GM11168 (cell line): ENCODE measurements around the gene NCAM1.
"Not testable (repeated sequence)": the region's sequence is repeated elsewhere in the genome, so short reads cannot be mapped to it uniquely, and the experiment has no call there.

Experiments
- in situ Hi-C: fragments of 300-500 bp; cut with MboI; formaldehyde crosslinking; loops from one replicate; pipeline ENCODE4 v1.12.0; 2022; ENCODE audit warnings: low sequenced_read_pairs; ENCODE audit not compliant: unreplicated experiment

The NCAM1 gene

DNA sequence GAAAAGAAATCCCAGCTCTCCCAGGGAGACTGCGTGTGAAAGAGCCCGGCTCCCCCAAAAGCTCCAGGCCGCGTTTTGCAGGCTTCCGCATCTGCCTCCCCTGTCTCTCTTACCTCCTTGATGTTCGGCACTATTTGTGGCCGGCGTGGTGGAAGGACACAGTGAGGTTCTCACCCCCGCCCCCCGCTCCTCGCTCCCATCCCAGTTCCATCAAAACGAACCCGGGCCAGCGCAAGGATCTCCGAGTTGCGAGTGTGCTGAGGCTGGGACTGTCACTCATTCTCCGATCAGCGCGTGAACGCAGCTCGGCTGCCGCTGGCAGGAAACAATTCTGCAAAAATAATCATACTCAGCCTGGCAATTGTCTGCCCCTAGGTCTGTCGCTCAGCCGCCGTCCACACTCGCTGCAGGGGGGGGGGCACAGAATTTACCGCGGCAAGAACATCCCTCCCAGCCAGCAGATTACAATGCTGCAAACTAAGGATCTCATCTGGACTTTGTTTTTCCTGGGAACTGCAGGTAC lies at the start of gene NCAM1:
TSS of gene NCAM1 (plus strand) at position 275 of the 523 bp plus-strand sequence.
- in situ Hi-C loops, result no loop called here

- in situ Hi-C loops, result no loop called here
Measured at GRCh38 chr11:112922606-112923005, 38.6 kb upstream of the NCAM1 start.

DNA sequence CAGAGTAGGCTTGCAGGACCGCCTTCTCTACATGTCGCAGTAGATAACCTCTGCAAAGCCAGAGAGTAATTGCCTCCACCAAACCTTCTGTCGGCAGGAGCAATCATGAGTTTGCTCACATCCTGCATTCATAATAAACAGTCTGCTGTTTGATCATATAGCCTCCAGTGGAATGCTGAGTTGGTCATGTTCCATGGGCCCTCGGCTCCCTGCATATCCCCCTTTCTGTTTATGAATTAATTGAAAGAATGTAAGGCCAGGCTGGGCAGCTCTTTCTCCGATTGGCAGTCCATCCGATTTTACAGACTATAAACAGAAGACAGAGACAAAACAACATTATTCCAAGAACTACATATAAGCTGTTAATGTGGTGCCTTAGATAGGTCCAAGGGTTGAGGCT lies 36.4 kb upstream of the NCAM1 start:
- in situ Hi-C loops, result not testable (repeated sequence)

- in situ Hi-C loops, result no loop called here
Measured at GRCh38 chr11:112925516-112926310, 35.5 kb upstream of the NCAM1 start.

- in situ Hi-C loops, result no loop called here
Measured at GRCh38 chr11:112928136-112928535, 33.1 kb upstream of the NCAM1 start.

DNA sequence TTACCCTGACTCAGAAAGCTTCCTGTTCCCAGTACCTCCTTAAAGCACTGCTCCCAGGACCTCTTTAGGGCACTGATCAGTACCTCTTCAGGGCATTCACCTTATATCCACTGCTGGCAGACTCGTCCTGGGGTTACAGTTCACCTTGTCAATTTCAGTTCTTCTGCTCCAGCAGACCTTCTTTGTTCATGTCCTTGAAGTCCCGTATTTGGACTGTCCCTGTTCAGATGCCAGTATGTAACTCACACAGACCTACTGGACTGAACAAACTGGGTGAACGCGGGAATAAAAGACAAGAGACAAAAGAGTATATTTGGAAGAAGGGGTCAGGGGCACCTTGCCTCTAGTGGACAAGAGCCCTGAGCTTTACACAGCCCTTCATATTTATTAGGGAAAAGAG lies 31.8 kb upstream of the NCAM1 start:
- in situ Hi-C loops, result no loop called here

GRCh38 chr11:112931703-112932102 lies 29.5 kb upstream of the NCAM1 start:
- in situ Hi-C loops, result no loop called here

DNA sequence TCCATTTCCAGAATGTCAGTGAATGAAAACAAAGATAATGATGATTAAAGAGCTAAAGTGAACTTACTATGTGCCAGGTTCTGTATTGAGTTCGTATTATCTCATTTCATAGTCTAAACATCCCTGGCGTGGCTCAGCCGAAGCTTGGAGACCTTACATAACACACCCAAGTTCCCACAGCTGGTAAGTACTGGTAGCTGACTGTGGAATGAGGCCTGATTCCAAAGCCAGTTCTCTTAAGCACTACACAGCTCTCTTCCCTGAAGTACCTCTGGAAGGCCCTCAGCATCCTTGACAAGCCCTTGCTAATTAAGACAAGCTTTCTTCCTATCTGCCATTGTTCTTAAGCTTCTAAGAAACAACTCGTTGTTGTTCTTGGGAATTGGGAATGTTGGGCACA lies 28.6 kb upstream of the NCAM1 start:
- in situ Hi-C loops, result no loop called here

GRCh38 chr11:112933970-112934369 lies 27.2 kb upstream of the NCAM1 start:
- in situ Hi-C loops, result no loop called here

DNA sequence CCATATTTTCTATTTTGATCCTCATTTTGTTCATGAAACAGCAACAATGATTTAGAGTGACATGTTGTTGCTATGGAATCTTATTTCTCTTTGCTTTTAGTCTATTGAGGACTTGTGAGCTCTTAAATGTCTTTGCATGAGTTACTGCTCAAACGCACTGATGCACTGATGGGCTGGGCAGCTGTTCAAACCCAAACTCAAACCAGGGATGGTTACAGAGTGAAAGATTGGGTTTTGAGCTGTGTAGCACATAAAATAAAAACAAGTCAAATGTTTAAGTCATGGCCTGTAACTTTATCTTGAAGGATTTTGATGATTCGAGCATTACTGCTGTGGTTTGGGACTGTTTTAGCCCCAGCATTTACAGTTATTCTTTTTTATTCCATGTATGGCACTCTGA lies 20.1 kb upstream of the NCAM1 start:
- in situ Hi-C loops, result no loop called here

- in situ Hi-C loops, result no loop called here
Measured at GRCh38 chr11:112942966-112943643, 18.1 kb upstream of the NCAM1 start.

- in situ Hi-C loops, result no loop called here
Measured at GRCh38 chr11:112946866-112947265, 14.4 kb upstream of the NCAM1 start.

- in situ Hi-C loops, result no loop called here
Measured at GRCh38 chr11:112949781-112950575, 11.2 kb upstream of the NCAM1 start.

GRCh38 chr11:112958670-112959069 lies 2.5 kb upstream of the NCAM1 start:
- in situ Hi-C loops, result no loop called here

DNA sequence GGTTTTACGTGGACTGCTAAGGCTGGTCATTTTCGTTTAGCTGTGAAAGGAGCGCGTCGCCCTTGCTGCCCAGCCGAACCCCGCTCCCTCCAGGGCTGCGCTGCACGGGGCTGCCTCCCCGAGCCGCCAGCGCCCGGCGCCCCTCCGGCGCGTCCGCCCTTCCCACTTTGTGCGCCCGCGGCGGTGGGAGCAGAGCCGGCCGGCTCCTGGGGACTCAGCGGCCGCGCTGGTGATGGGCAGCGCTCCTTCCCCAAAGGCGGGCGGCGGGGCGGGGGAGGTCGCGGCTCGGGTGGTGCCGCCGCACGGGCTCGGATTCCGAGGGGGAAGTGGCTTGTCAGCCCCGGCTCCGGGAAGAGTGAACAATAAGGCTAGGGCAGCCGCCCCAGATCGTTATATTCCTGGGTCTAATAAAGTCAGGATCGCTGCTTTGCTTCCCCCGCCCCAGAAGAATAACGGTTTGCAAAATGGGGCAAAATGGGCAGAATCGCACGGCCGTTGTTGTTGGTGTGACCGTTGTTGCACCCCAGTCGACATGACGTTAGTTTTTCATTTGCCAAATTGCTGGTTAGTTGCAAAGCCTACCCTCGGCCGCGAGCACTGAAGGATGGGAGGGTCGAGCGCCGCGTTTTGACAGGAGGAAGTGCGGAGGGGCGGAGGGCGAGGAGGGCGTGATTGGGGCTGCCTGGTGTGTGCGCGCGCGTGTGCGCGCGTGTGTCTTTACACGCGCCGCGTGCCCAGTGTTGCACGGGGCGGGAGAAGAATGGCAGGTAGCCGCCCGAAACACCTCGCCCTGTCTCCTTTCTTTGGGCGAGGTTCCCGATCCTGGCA lies 745 bp downstream of the NCAM1 start:
- in situ Hi-C loops, result no loop called here

DNA sequence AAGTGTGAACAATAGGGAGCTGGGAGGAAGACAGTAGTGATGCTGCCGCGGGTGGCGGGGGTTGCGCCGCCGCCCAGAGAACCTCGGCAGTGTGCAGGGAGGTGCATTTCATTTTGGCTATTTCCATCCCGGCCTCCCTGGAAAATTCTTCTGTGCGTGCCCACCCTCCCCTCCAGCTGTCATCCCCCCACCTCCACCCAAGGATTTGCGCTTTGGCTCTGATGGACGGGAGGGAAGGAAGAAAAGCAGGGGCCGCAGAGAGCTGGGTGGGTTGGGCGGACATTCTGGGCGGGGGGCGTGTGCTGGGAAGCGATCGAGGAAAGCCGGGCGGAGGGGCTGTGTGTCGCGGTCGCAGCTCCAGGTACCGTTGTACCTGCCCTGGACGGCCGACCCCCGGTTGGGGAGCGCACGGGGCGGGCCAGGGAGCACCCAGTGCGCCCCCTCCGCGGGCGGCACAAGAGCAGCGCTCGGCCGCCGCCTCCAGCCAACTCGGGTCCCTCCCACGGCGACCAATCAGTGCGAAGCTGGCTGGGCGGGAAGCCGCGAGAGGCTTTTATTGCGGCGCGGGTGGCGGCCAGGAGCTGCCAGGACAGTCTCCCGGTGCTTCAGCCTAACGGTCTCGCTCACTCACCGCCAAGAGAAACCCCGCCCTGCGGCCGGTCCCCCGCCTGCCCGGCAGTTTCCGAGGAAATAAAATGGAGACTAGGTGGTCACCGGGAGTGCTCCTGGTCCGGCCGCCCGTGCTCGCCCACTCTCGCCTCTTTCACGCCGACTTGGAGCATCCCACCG lies 1.6 kb downstream of the NCAM1 start:
- in situ Hi-C loops, result no loop called here

DNA sequence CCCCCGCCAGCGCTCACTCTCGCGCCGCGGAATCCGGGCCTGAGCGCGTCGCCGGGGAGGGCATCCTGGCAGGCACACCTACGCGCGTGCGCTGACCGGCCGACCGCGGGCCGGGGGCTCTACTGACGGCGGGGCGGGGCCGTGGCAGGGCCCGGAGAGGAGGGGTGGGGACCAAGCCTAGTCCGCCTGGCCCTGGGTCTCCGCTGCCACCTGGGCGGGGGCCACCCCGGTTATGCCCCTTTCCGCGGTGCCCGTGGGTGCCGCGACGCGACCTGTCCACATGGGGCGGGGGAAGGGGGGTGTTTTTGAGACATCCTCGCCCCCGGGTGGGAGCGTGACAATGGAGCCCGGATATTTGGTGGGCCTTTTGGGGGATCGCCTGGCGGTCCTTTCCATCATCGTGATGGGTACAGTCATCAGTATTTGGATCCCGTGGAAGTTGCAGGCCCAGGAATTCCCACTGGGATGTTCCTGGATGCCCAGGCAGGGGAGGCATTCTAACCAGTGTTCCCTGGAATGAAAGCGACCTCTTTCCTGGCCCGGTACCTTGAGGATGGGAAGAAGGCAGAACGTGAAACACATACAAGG lies 2.2 kb downstream of the NCAM1 start:
- in situ Hi-C loops, result no loop called here

GRCh38 chr11:112965656-112966055 lies 4.4 kb downstream of the NCAM1 start:
- in situ Hi-C loops, result no loop called here

GRCh38 chr11:112966561-112966960 lies 5.3 kb downstream of the NCAM1 start:
- in situ Hi-C loops, result no loop called here
